H9 (cell line): ENCODE data around the gene GABARAPL2. TPM values are rescaled to one million over a fixed set of nuclear protein-coding genes. Genes with fewer than 3 reads are reported as not detected.

Experiments
- DNase-seq: peaks from one replicate; pipeline ENCODE4 v3.0.0-alpha.2; 2017
- H2AFZ ChIP-seq: one replicate; pipeline ENCODE4 v1.6.1; 2013; ENCODE audit warnings: mild to moderate bottlenecking, low read length, control low read depth, moderate library complexity
- H2AK5ac ChIP-seq: 2 replicates; pipeline ENCODE4 v1.6.1; 2013; ENCODE audit warnings: low read length, control low read depth, mixed read lengths; ENCODE audit not compliant: insufficient read length
- H2BK120ac ChIP-seq: one replicate; pipeline ENCODE4 v1.6.1; 2013; ENCODE audit warnings: low read depth, mild to moderate bottlenecking, low read length, control low read depth, inconsistent platforms; ENCODE audit not compliant: poor library complexity, severe bottlenecking
- H2BK12ac ChIP-seq: 2 replicates; pipeline ENCODE4 v1.6.1; 2013; ENCODE audit warnings: low read length, control low read depth, mixed read lengths, low read depth; ENCODE audit not compliant: insufficient read length
- H2BK15ac ChIP-seq: 2 replicates; pipeline ENCODE4 v1.6.1; 2013; ENCODE audit warnings: low read depth, low read length, control low read depth
- H2BK20ac ChIP-seq: one replicate; pipeline ENCODE4 v1.6.1; 2013; ENCODE audit warnings: low read depth, mild to moderate bottlenecking, low read length, control low read depth, inconsistent platforms; ENCODE audit not compliant: poor library complexity, severe bottlenecking
- H2BK5ac ChIP-seq: 2 replicates; pipeline ENCODE4 v1.6.1; 2013; ENCODE audit warnings: low read length, control low read depth, mixed read lengths; ENCODE audit not compliant: insufficient read length
- H3K14ac ChIP-seq: 2 replicates; pipeline ENCODE4 v1.6.1; 2013; ENCODE audit warnings: low read length, control low read depth; ENCODE audit not compliant: insufficient read depth
- H3K18ac ChIP-seq: 2 replicates; pipeline ENCODE4 v1.6.1; 2013; ENCODE audit warnings: low read depth, mild to moderate bottlenecking, mixed read lengths, low read length, control low read depth; ENCODE audit not compliant: insufficient read length
- H3K23ac ChIP-seq: 2 replicates; pipeline ENCODE4 v1.6.1; 2013; ENCODE audit warnings: low read length, control low read depth, mixed read lengths, low read depth; ENCODE audit not compliant: insufficient read length
- H3K23me2 ChIP-seq: 2 replicates; pipeline ENCODE4 v1.6.1; 2013; ENCODE audit warnings: low read depth, mild to moderate bottlenecking, mixed read lengths, low read length, control low read depth; ENCODE audit not compliant: insufficient read length, poor library complexity, severe bottlenecking
- H3K27ac ChIP-seq: 2 replicates; pipeline ENCODE4 v1.5.1; 2013; ENCODE audit warnings: low read length, control low read depth, mixed read lengths, low read depth; ENCODE audit not compliant: insufficient read length
- H3K27me3 ChIP-seq: 2 replicates; pipeline ENCODE4 v1.6.1; 2013; ENCODE audit warnings: low read length, control low read depth, inconsistent platforms; ENCODE audit not compliant: insufficient read depth
- H3K4ac ChIP-seq: 2 replicates; pipeline ENCODE4 v1.6.1; 2013; ENCODE audit warnings: low read depth, mild to moderate bottlenecking, control low read depth, inconsistent platforms, low read length, moderate library complexity
- H3K4me1 ChIP-seq: 2 replicates; pipeline ENCODE4 v1.6.1; 2013; ENCODE audit warnings: low read length, control low read depth, inconsistent platforms; ENCODE audit not compliant: insufficient read depth
- H3K4me2 ChIP-seq: 2 replicates; pipeline ENCODE4 v1.6.1; 2013; ENCODE audit warnings: low read length, control low read depth, mixed read lengths; ENCODE audit not compliant: insufficient read length, insufficient read depth
- H3K56ac ChIP-seq: 2 replicates; pipeline ENCODE4 v1.6.1; 2013; ENCODE audit warnings: low read depth, mild to moderate bottlenecking, mixed read lengths, low read length, control low read depth; ENCODE audit not compliant: insufficient read length
- H3K79me1 ChIP-seq: 2 replicates; pipeline ENCODE4 v1.6.1; 2013; ENCODE audit warnings: low read depth, mild to moderate bottlenecking, moderate library complexity, low read length, control low read depth, inconsistent platforms; ENCODE audit not compliant: insufficient read depth, poor library complexity, severe bottlenecking
- H3K79me2 ChIP-seq: 2 replicates; pipeline ENCODE4 v1.6.1; 2013; ENCODE audit warnings: low read length, control low read depth, inconsistent platforms; ENCODE audit not compliant: insufficient read depth
- H3K9ac ChIP-seq: 2 replicates; pipeline ENCODE4 v1.6.1; 2013; ENCODE audit warnings: low read length, control low read depth, mixed read lengths; ENCODE audit not compliant: insufficient read length; ENCODE audit errors: extremely low read depth
- H3K9me3 ChIP-seq: one replicate; pipeline ENCODE4 v1.6.1; 2013; ENCODE audit warnings: low read depth, low read length, inconsistent platforms; ENCODE audit not compliant: control insufficient read depth
- H3T11ph ChIP-seq: one replicate; pipeline ENCODE4 v1.6.1; 2013; ENCODE audit warnings: mild to moderate bottlenecking, low read length, control low read depth, inconsistent platforms
- H4K20me1 ChIP-seq: one replicate; pipeline ENCODE4 v1.6.1; 2013; ENCODE audit not compliant: control insufficient read depth, insufficient read length, insufficient read depth
- H4K5ac ChIP-seq: 2 replicates; pipeline ENCODE4 v1.6.1; 2013; ENCODE audit warnings: low read depth, mild to moderate bottlenecking, mixed read lengths, low read length, control low read depth; ENCODE audit not compliant: insufficient read length
- H4K8ac ChIP-seq: replicated peaks from 2 replicates; pipeline ENCODE4 v1.6.1; 2013; ENCODE audit warnings: low read length, control low read depth, mixed read lengths, low read depth; ENCODE audit not compliant: insufficient read length
- H4K91ac ChIP-seq: 2 replicates; pipeline ENCODE4 v1.6.1; 2013; ENCODE audit warnings: low read depth, mild to moderate bottlenecking, moderate library complexity, mixed read lengths, low read length, control low read depth; ENCODE audit not compliant: insufficient read length
- H3K27ac Mint-ChIP-seq, 3 experiments: 2 replicates in 2 of 3; 3 replicates in 1 of 3; pipeline ENCODE4 v1.8.0; 2020 to 2021; ENCODE audit warnings: mixed read lengths in 3 of 3, mild to moderate bottlenecking in 1 of 3, moderate library complexity in 1 of 3
- H3K27me3 Mint-ChIP-seq: 2 replicates; pipeline ENCODE4 v1.8.0; 2021; ENCODE audit warnings: low read depth, mild to moderate bottlenecking, moderate library complexity, mixed read lengths
- H3K36me3 Mint-ChIP-seq, 3 experiments: 2 replicates in 2 of 3; 3 replicates in 1 of 3; pipeline ENCODE4 v1.8.0; 2020 to 2021; ENCODE audit warnings: low read depth in 3 of 3, mixed read lengths in 3 of 3; ENCODE audit not compliant: insufficient read depth in 1 of 3
- H3K4me1 Mint-ChIP-seq, 2 experiments: 2 replicates each; pipeline ENCODE4 v1.8.0; 2020; ENCODE audit warnings: mixed read lengths in 2 of 2
- H3K4me3 Mint-ChIP-seq, 2 experiments: 2 replicates in 1 of 2; 3 replicates in 1 of 2; pipeline ENCODE4 v1.8.0; 2020 to 2021; ENCODE audit warnings: mild to moderate bottlenecking in 2 of 2, mixed read lengths in 2 of 2, moderate library complexity in 1 of 2
- H3K9me3 Mint-ChIP-seq, 2 experiments: 2 replicates in 1 of 2; 3 replicates in 1 of 2; pipeline ENCODE4 v1.8.0; 2020; ENCODE audit warnings: mild to moderate bottlenecking in 2 of 2, mixed read lengths in 2 of 2, moderate library complexity in 1 of 2
- WGBS: extraction: QIAGEN DNeasy Blood & Tissue Kit; methylation state at CpG from one replicate; pipeline ENCODE4 v1.1.7; 2013; ENCODE audit warnings: missing lambda C conversion rate, low lambda C conversion rate, mixed read lengths; ENCODE audit not compliant: insufficient read length; ENCODE audit errors: extremely low coverage; 5-methylcytosine and 5-hydroxymethylcytosine counted together
- total RNA-seq: library from RNA; stranded (reverse); gene quantifications from 2 replicates; pipeline ENCODE4 v1.2.1, GENCODE V29; 2021
- TF ChIP-seq, protein P1 (sequence below): fragments of 200-600 bp; sonication (generic); conservative IDR thresholded peaks from 3 replicates; pipeline ENCODE4 v1.8.0; 2021; ENCODE audit warnings: antibody characterized with exemption, mild to moderate bottlenecking

GABARAPL2 gene
- total RNA-seq, 1 experiment from 2014 or later: 62.6 TPM

DNA sequence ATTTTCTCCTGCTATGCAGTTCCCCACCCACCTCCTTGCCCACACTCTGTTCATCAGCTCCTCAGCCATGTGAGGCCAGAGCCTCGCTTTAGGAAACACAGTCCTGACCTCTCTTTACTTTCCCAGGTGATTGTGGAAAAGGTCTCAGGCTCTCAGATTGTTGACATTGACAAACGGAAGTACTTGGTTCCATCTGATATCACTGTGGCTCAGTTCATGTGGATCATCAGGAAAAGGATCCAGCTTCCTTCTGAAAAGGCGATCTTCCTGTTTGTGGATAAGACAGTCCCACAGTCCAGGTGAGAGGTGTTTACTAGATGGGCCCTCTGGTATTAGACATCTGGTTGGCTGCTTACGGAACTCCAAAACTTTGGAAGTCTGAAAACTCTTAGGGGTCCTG, 1.7 kb downstream of the GABARAPL2 start:
- no peak overlapping the region for H2AK5ac ChIP-seq
- H3K9me3 ChIP-seq: no peaks in the 10 kb centered on the region
- no peaks in the 10 kb centered on the region for H4K20me1 ChIP-seq
- H3K4me2 ChIP-seq: no peak overlapping the region
- no peak overlapping the region for H3K4ac ChIP-seq
- Mint-ChIP-seq H3K27me3 (no peaks in the 10 kb centered on the region), H3K27ac (no peak overlapping the region), H3K4me3 (peak overlapping the region; percentile 96 to 99; a peak in 4 of 5 replicates), H3K36me3 (peaks cover 10 to 43% (median 36%) of the 10 kb centered on the region in 3 experiments), H3K4me1 (peaks cover 23 to 28% of the 10 kb centered on the region in 2 experiments), H3K9me3 (no peaks in the 10 kb centered on the region)
- H3K56ac ChIP-seq: no peak overlapping the region
- H3K18ac ChIP-seq: no peak overlapping the region
- H4K5ac ChIP-seq: no peak overlapping the region
- H2BK120ac ChIP-seq: no peak overlapping the region
- H2BK12ac ChIP-seq: no peak overlapping the region
- no peak overlapping the region for H4K8ac ChIP-seq
- H4K91ac ChIP-seq: no peak overlapping the region
- H2BK5ac ChIP-seq: no peak overlapping the region
- no peak overlapping the region for H2BK20ac ChIP-seq
- no peak overlapping the region for H3T11ph ChIP-seq
- H3K23ac ChIP-seq: no peak overlapping the region
- H3K27me3 ChIP-seq: no peaks in the 10 kb centered on the region
- H3K79me1 ChIP-seq: no peaks in the 10 kb centered on the region
- no peaks in the 10 kb centered on the region; the same call in 1 of the 2 replicates for H3K79me2 ChIP-seq
- no peak overlapping the region for H2AFZ ChIP-seq
- H2BK15ac ChIP-seq: no peak overlapping the region
- H3K23me2 ChIP-seq: peaks cover 11% of the 10 kb centered on the region
- no peak overlapping the region for H3K14ac ChIP-seq
- TF ChIP-seq, protein P1, sequence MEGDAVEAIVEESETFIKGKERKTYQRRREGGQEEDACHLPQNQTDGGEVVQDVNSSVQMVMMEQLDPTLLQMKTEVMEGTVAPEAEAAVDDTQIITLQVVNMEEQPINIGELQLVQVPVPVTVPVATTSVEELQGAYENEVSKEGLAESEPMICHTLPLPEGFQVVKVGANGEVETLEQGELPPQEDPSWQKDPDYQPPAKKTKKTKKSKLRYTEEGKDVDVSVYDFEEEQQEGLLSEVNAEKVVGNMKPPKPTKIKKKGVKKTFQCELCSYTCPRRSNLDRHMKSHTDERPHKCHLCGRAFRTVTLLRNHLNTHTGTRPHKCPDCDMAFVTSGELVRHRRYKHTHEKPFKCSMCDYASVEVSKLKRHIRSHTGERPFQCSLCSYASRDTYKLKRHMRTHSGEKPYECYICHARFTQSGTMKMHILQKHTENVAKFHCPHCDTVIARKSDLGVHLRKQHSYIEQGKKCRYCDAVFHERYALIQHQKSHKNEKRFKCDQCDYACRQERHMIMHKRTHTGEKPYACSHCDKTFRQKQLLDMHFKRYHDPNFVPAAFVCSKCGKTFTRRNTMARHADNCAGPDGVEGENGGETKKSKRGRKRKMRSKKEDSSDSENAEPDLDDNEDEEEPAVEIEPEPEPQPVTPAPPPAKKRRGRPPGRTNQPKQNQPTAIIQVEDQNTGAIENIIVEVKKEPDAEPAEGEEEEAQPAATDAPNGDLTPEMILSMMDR: no peak
- no peak for DNase-seq
- H3K9ac ChIP-seq: no peak overlapping the region
- peaks cover 11% of the 10 kb centered on the region; the same call in 1 of the 2 replicates for H3K4me1 ChIP-seq
- H3K27ac ChIP-seq: no peak overlapping the region
- WGBS: no CpG with 5 or more reads among the region's 4 CpGs
